HCT116 (cell line): Measurements from ENCODE around the gene MACF1.

Source experiments
- EGR1 ChIP-seq: IDR thresholded peaks from 2 replicates; pipeline ENCODE4 v1.6.1; 2012; ENCODE audit warnings: low read depth
- POLR2A ChIP-seq: IDR thresholded peaks from 2 replicates; pipeline ENCODE4 v1.7.0; 2011; ENCODE audit warnings: borderline replicate concordance; ENCODE audit not compliant: insufficient read depth, insufficient read length; ENCODE audit errors: extremely low read depth
- POLR2AphosphoS5 ChIP-seq: IDR thresholded peaks from 2 replicates; pipeline ENCODE4 v1.6.1; 2011; ENCODE audit warnings: mild to moderate bottlenecking, low read depth, low read length, moderate library complexity
- SIN3A ChIP-seq: IDR thresholded peaks from 2 replicates; pipeline ENCODE4 v1.6.1; 2012; ENCODE audit warnings: low read depth
- YY1 ChIP-seq: IDR thresholded peaks from 2 replicates; pipeline ENCODE4 v1.6.1; 2011; ENCODE audit warnings: low read length, low read depth, moderate library complexity, mild to moderate bottlenecking; ENCODE audit not compliant: insufficient replicate concordance; ENCODE audit errors: extremely low read depth
- TF ChIP-seq, protein P1 (sequence below), 3 experiments: fragments of 200-600 bp in 1 of 3; sonication (generic) in 1 of 3; IDR thresholded peaks in 2 of 3; conservative IDR thresholded peaks in 1 of 3; 2 replicates each; pipeline ENCODE4 v1.5.1; 2012 to 2017; ENCODE audit warnings: low read depth in 2 of 3, low read length in 2 of 3, antibody characterized with exemption in 1 of 3, borderline replicate concordance in 1 of 3, control low read depth in 1 of 3, mild to moderate bottlenecking in 1 of 3, mixed read lengths in 1 of 3, mixed run types in 1 of 3, moderate library complexity in 1 of 3; ENCODE audit not compliant: insufficient read depth in 1 of 3

DNA sequence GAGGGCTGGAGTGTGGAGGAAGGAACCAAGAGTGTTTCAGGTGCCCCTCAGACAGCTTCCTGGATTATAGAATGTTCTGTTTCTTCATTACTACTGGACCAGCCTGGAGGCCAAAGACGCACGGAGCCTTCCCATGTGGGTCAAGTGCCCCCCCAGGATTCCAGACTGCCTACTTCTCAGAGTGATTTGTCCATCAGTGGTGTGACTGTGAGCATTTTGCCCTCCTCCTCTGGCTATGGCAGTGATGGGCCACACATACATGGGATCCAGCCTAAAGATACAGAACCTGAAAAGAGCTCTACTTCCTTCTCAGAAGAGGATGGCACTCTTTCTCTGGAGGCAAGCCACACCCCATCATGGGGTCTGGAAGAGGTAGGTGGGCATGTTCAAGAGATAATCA lies 64.9 kb downstream of the MACF1 start:
- no peak for TF ChIP-seq POLR2AphosphoS5
- TF ChIP-seq, protein P1, sequence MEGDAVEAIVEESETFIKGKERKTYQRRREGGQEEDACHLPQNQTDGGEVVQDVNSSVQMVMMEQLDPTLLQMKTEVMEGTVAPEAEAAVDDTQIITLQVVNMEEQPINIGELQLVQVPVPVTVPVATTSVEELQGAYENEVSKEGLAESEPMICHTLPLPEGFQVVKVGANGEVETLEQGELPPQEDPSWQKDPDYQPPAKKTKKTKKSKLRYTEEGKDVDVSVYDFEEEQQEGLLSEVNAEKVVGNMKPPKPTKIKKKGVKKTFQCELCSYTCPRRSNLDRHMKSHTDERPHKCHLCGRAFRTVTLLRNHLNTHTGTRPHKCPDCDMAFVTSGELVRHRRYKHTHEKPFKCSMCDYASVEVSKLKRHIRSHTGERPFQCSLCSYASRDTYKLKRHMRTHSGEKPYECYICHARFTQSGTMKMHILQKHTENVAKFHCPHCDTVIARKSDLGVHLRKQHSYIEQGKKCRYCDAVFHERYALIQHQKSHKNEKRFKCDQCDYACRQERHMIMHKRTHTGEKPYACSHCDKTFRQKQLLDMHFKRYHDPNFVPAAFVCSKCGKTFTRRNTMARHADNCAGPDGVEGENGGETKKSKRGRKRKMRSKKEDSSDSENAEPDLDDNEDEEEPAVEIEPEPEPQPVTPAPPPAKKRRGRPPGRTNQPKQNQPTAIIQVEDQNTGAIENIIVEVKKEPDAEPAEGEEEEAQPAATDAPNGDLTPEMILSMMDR (IDR thresholded peaks at IDR 0.05 in 2 of 3, conservative IDR thresholded peaks at IDR 0.05 in 1 of 3; ENCODE audit: borderline replicate concordance in 1 of 3, insufficient read depth in 1 of 3, low read depth in 2 of 3, low read length in 2 of 3) = no peak
- no peak for TF ChIP-seq POLR2A
- TF ChIP-seq YY1 = no peak
- TF ChIP-seq EGR1 = no peak
- TF ChIP-seq SIN3A = no peak
